HG03469 (cell line): ENCODE data around the gene CAST.

Experiments used
- ATAC-seq: cut with Tn5 transposase; IDR thresholded peaks from one replicate; pipeline ENCODE4 v1.9.1; 2021; ENCODE audit warnings: mild to moderate bottlenecking, moderate library complexity, moderate number of reproducible peaks; ENCODE audit not compliant: unreplicated experiment

The CAST gene

DNA sequence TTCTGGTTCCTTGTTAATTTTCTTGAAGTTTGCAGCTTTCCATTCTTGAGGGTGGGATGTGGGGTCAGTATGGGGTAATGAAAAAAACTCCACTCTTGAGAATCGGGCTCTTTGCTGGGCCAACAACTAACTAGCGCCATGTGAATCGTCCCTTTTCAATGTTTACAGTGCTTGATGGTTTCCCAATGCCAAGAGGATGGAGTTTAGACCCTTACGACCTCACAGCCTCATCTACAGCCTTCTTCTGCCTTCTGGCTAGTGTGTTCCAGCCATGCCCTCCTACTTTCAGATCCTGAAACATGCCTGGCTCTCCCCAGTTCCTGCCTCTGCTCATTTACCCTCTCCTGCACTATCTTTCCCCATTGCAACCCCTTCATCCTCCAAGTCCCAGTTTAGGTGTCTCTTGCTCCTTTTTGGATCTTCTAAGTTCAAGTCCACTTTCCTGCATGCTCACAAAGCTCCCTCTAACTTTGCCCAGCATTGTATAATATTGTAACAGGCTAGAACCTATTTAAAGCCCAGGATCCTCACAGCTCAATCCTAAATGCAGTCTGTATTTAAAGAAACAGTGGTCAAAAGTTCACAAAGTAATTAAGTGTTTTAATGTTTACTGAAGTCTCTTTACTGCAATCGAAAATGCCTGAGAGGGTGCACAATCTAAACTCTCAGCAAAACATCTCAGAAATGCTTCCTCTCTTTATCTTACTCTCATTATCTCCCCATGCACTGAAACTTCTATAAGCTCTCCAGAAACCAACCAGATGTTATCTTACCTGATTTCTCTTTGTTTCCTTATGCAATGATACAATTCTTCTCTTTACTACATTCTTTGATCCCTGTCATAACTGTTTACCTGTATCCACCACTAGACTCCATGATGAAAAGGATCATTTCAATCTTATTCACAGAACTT lies 20.6 kb upstream of the CAST start:
- ATAC-seq = no peak

DNA sequence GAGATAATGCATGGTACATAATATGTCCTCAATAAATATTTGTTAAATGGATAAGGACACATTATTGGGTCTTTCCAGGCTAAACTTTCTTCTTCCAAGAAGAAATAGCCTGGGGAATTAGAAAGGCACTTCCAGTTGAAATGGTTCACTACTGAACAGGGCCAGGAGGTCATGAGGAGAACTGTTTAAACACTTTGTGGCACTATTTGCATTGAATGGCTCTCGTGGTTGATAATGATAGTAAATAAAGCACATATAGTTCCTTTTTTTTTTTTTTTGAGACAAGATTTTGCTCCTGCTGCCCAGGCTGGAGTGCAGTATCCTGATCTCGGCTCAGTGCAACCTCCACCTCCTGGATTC lies 19.9 kb upstream of the CAST start:
- no peak for ATAC-seq

GRCh38 chr5:96645091-96645490 lies 17.1 kb upstream of the CAST start:
- ATAC-seq = no peak

- peak; percentile 75 for ATAC-seq
Measured at GRCh38 chr5:96648023-96648422, 14.2 kb upstream of the CAST start.

- ATAC-seq = no peak
Measured at GRCh38 chr5:96648593-96648992, 13.6 kb upstream of the CAST start.

GRCh38 chr5:96649251-96649662 lies 12.9 kb upstream of the CAST start:
- ATAC-seq = no peak

DNA sequence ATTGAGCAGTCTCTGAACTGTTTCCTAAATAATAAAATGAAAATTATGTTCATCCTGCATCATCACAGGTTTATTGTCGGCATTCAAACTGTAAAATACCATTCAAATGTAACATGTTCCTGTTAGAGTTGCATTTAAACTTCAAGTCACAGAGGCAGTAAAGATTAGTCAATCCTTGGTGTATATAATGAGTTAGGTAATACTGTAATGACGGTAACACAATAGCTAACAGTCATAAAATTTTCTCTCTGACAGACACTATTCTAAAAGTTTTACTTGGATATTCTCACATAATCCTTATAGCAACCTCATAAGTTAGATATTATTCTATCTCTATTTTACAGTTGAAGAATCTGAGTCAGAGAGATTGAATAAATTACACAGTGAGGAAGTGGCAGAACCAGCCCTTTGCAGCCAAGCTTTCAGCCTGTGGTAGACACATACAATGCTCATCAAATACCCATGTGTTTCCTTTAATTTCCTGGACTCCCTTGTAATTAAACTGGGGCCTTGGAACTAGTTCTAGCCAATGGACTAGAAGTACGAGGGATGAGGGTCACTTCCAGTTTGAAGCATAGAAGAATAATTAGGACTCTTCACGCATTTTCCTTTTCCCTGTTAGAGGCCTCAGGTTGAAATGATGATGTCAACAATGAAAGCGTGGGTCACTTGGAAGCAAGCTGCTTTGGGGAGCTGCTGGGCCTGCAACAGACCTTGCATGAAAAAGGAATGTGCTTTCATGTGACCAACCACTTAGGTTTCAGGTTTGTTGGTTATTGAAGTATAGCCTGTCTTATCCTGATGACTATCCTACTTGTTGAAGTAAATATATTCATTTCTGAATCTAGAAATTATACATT lies 12.3 kb upstream of the CAST start:
- no peak for ATAC-seq

DNA sequence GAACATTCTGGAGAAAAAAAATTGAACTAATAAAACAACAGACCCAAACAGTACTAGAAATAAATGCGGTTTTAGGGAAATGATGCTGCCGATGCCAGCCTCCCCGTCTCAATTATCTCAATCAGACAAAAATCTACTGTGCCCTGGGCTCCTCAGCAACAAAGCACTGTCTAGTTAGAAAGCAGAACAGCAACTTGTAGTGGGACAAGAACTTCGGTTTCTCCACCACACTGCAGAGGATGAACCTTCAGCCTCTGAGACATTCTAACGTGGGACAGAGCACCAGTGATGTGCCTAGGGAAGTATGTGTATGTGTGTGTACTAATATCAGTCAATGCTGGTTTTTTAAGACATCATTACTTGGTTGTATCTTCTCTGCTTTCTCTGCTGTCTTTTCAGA lies 11.1 kb upstream of the CAST start:
- no peak for ATAC-seq

DNA sequence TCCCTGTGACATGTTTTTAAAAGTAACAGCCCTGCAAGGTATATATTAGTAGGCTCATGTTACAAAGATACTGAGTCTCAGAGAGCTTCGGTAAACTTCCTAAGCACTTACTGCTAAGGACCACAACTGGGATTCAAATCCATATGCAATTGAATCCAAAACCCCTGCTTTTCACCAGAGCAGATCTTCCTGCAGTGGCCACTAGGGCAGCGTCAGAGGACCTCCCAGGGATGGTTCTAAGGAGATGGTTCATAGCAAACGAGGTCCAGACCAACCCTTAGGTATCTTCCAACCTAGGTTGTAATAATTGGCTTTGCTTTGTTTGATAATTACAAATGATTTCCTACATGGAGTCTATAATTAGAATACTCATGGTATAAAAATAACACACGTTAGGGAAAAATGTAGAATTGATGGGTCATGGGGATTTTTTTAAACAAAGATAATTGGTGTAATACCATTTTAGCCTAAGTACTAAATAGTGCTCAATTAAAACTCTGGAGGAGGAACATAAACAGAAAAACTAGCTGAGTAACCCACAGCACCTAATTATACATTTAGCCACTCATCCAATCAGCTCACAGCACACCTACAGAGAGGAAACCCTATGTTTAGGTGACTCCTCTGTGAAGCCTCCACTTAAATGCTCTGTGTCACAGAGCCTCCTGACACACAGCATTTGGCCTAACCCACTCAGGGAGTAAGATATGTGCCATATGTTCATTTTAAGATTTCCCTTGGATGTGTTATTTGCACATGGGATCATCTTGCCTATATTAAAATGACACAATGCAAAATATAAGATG lies 10.0 kb upstream of the CAST start:
- no peak for ATAC-seq

GRCh38 chr5:96652769-96653454 lies 9.3 kb upstream of the CAST start:
- no peak for ATAC-seq

DNA sequence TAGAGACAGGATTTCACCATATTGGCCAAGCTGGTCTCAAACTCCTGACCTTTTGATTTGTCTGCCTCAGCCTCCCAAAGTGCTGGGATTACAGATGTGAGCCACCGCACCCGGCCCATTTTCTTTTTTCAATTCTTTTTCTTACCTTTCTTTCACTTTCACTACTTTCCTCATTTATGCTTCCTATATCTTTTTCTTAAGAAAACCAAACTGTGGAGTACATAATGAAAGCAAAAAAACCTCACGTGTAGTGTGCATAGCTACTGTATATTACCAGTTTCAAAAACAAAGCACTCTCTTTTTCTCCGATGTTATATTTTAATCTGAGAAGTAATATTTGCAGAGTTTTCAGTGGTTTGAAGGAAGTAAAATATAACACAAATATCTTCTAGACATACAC lies 8.0 kb upstream of the CAST start:
- no peak for ATAC-seq

- ATAC-seq = no peak
Measured at GRCh38 chr5:96655085-96655484, 7.1 kb upstream of the CAST start.

- no peak for ATAC-seq
Measured at GRCh38 chr5:96655506-96655905, 6.7 kb upstream of the CAST start.

GRCh38 chr5:96657068-96657467 lies 5.1 kb upstream of the CAST start:
- peak; percentile 82 for ATAC-seq

- no peak for ATAC-seq
Measured at GRCh38 chr5:96658272-96658671, 3.9 kb upstream of the CAST start.

DNA sequence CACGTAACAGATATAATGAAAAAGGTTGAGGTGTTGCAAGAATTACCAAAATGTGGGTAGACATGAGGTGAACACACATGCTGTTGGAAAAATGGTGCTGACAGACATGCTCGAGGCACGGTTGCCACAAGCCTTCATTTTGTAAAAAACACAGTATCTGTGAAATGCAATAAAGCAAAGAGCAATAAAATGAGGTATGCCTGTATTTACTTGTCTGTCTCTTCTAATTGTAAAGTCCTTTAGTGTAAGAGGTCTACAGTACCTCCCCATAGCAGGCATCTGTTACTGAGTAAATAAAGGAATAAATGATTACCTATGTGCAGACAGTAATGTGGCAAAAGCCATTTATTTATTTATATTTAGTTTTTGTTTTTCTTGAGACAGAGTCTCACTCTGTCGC lies 3.0 kb upstream of the CAST start:
- ATAC-seq = no peak

- no peak for ATAC-seq
Measured at GRCh38 chr5:96660971-96661854, 963 bp upstream of the CAST start.

DNA sequence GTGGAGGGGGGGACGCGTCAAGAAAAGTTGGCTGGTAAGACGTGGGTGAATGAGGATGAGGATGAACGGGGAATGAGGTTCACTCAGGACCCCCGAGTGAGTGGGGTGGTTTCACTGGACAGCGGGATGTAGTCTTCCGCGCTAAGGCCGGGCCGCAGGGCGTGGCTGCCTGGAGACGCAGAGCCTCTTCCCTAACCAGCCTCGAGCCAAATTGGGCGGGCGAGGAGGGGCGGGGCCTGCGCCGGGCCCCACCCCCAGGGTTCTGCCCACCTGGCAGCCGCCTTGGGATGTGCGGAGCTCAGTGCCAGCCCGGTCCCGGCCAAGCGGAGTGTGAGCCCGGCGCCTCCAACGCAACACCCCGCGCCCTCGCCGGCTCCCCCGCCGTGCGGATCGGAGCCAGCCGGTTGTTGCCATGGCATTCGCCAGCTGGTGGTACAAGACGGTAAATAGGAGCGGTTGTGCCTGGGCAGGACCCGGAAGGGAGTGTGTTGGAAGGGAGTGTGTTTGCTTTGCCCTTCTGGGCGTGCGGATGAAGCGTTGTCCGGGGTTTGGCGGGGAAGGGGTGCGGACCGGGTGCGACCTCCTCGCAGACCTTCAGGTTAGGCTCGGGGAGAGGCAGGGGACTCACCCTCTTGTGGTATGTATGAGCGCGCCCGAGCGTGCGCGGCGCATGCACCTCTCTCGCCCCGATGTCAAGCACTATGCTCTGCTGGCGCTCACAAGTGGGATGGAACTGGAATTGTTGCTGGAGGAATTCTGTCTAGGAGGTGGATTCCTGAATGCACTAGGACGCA lies 746 bp downstream of the CAST start:
- peak; percentile 64 for ATAC-seq

- ATAC-seq = no peak
Measured at GRCh38 chr5:96663608-96664007, 1.4 kb downstream of the CAST start.
